Stimulated activated naive CD4-positive, alpha-beta T cell (primary cell): ENCODE measurements around the gene DPP10.

ENCODE experiments used
- DNase-seq, 6 experiments: peaks; one replicate each; lab custom pipeline; 2025; lab: John Stamatoyannopoulos, UW

DPP10 gene

GRCh38 chr2:115569547-115569946, 1127.1 kb downstream of the DPP10 start:
- DNase-seq: no peak

GRCh38 chr2:115572746-115573145, 1130.3 kb downstream of the DPP10 start:
- DNase-seq: no peak

GRCh38 chr2:115573756-115574155, 1131.3 kb downstream of the DPP10 start:
- no peak for DNase-seq

- no peak for DNase-seq
Measured at GRCh38 chr2:115574667-115575066, 1132.2 kb downstream of the DPP10 start.

GRCh38 chr2:115580784-115581183, 1138.3 kb downstream of the DPP10 start:
- no peak for DNase-seq

GRCh38 chr2:115584507-115584906, 1142.1 kb downstream of the DPP10 start:
- no peak for DNase-seq

GRCh38 chr2:115596659-115597375, 1154.4 kb downstream of the DPP10 start:
- DNase-seq: no peak

- DNase-seq: no peak
Measured at GRCh38 chr2:115603285-115603684, 1160.8 kb downstream of the DPP10 start.

GRCh38 chr2:115606350-115606749, 1163.9 kb downstream of the DPP10 start:
- no peak for DNase-seq

- DNase-seq: no peak
Measured at GRCh38 chr2:115609978-115610377, 1167.5 kb downstream of the DPP10 start.

GRCh38 chr2:115610888-115611287, 1168.4 kb downstream of the DPP10 start:
- no peak for DNase-seq

GRCh38 chr2:115624332-115624731, 1181.9 kb downstream of the DPP10 start:
- DNase-seq: no peak

- no peak for DNase-seq
Measured at GRCh38 chr2:115634578-115634977, 1192.1 kb downstream of the DPP10 start.

GRCh38 chr2:115635430-115635829, 1193.0 kb downstream of the DPP10 start:
- DNase-seq: no peak

GRCh38 chr2:115649731-115650130, 1207.3 kb downstream of the DPP10 start:
- no peak for DNase-seq

GRCh38 chr2:115650827-115651226, 1208.4 kb downstream of the DPP10 start:
- DNase-seq: no peak

GRCh38 chr2:115652652-115653051, 1210.2 kb downstream of the DPP10 start:
- no peak for DNase-seq

GRCh38 chr2:115654362-115654761, 1211.9 kb downstream of the DPP10 start:
- DNase-seq: no peak

- no peak for DNase-seq
Measured at GRCh38 chr2:115678129-115678528, 1235.7 kb downstream of the DPP10 start.

GRCh38 chr2:115684345-115684744, 1241.9 kb downstream of the DPP10 start:
- DNase-seq: no peak

- DNase-seq: no peak
Measured at GRCh38 chr2:115691409-115691808, 1249.0 kb downstream of the DPP10 start.

- DNase-seq: no peak
Measured at GRCh38 chr2:115694651-115695050, 1252.2 kb downstream of the DPP10 start.

GRCh38 chr2:115733190-115733775, 1290.8 kb downstream of the DPP10 start:
- DNase-seq: no peak

GRCh38 chr2:115738111-115738510, 1295.7 kb downstream of the DPP10 start:
- DNase-seq: no peak
